UCSD-AML1 (cell line): ENCODE measurements around the gene FAM170B.

Experiments
- DNase-seq: peaks from one replicate; lab custom pipeline; 2025; ENCODE audit not compliant: unreplicated experiment; lab: John Stamatoyannopoulos, UW

The FAM170B gene

DNA sequence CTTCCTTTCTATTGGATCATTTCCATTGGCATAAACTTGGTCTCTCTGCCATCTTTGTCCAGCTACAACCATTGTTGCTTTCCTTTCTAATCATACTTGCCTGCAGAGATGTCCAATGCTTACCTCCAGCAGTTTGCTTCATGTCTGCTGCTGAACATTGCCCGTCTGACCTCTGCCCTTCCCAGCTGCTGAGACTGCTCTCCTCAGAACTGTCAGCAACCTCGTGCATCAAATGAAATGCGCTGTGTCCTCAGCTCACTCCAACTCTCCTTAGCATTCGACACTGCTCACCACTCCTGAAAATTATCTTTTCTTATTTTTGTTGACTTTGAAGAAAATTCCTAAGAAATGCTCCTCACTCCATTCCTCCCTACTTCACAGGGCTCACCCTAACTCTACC, 5.0 kb downstream of the FAM170B start:
- no peak for DNase-seq

DNA sequence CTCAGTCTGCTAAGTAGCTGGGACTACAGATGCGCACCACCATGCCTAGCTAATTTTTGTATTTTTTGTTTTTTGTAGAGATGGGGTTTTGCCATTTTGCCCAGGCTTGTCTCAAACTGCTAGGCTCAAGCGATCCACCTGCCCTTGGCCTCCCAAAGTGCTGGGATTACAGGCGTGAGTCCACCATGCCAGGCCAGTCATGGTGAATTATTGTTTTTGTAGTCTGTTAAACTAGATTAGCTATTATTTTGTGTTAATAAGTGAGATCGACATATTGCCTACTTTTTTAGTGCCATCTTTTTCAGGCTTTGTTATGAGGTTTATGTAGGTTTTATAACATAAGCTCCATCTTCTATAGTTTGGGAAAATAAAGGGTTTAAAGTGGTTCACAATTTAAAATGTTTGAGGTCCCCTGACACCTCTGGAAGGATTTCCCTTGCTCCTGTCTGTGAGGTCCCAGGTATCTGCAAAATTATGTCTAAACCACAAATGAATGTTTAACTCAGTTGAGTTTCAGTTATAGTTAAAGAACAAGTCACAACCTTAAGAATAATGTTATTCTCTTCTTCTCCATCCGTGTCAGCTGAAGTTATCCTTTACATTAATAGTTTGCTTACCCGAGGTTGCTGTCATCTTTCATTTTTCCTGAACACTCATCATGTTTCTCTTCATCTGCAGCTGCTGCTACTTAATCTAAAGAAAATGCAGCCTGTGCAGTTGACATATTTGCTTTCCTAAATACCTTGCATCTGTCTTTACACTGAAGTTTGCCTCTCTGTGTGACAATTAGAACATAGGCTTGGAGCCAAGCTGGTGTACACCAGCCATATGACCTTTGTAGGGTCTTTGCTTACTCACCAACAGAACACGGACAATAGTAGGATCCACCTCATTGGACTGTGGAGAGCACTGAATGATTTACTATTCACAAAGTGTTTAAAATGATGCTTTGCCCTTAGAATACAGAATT, 9.6 kb downstream of the FAM170B start:
- no peak for DNase-seq

DNA sequence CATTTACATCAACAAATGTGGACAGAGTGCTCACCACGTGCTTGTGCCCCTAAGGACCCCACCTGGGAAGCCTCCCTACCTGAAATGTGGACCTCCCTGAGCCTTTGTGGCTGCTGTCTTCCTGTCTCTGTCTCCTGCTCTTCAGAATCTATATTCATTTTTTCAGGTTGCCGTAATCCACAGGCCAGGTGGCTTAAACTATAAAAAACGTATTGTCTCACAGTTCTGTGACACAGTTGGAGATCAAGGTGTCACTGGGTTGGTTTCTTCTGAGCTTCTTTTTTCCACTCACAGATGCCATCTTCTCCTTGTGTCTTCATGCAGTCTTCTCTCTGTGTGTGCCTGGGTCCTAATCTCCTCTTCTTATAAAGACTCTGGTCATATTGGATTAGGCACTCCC, 12.9 kb downstream of the FAM170B start:
- DNase-seq, result no peak

DNA sequence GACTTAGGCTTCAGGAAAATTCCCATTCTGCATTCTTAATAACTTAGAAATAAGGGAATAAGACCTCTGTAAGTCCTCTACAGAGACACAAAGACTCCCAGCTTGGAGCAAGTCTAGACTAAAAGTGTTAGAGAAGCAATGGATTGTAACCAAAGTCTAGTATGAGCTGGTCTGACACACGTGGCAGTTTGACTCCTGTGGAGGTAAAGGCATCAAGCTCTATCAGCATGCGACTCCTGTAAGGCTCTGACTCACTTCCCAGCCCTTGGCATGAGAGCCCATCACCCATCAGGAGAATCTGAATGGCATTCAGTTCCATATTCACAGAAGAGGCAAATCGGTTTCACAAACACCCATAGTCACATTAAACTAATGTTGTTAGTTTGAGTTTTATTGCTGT, 14.1 kb downstream of the FAM170B start:
- no peak for DNase-seq

DNA sequence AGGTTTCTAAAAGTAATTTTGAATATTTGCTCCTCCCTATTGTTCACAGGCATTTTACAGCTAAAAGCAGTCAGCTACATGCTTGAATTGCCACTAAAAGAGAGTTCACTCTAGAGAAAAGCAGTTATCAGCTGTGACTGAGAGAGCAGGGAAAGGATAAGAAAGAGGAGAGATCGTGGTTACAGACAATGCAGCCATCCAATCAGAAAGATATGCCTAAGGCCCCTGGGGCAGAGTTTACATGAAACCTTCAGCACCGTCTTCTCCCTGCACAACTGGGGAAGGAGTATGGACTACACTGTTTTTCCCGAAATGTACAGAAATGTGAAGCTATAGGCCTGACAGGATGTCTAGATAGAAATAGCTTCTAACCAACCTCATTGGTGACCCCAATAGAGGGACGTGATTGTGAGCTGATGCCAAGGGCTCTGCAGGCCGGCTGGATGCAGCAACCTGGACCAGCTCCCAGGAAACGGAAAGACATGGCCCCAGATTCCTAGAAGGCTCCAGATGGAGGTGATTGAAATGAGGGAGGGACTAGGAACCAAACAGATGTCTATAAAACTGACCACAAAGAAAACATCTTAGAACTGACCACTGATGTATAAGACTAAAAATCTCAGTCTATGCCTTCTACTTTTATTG, 15.3 kb downstream of the FAM170B start:
- DNase-seq, result no peak

DNA sequence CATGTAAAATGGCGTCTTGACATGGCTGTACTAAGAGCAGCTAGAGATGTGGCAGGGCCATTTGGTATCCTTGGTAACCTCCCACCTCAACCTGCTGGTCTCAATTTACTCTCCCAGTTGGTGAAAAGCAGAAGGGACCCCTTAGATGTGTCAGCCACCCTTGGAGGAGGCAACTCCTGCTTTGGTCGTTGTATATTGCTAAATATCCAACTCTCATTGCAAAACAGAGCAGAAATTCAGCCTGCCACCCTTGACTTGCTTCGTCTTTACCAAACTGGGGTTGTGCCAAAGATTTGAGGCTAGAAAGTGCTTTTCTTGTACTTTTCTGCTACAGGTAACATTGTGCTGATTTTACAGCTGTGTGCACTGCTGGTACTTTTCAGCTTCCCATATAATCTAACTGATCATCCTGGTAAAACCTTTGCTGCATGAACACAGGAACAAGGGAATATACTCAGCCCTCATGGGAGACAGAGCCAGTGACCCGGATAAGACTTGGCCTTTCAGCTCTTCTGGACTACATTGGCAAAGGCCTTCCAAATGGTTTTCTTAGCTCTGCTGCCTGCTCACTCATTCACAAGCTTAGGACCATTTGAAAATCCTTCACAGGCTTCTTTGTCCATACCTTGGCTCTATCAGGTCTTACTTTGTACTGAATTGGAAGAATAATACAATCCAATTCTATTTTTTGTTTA, 16.3 kb downstream of the FAM170B start:
- DNase-seq, result no peak

DNA sequence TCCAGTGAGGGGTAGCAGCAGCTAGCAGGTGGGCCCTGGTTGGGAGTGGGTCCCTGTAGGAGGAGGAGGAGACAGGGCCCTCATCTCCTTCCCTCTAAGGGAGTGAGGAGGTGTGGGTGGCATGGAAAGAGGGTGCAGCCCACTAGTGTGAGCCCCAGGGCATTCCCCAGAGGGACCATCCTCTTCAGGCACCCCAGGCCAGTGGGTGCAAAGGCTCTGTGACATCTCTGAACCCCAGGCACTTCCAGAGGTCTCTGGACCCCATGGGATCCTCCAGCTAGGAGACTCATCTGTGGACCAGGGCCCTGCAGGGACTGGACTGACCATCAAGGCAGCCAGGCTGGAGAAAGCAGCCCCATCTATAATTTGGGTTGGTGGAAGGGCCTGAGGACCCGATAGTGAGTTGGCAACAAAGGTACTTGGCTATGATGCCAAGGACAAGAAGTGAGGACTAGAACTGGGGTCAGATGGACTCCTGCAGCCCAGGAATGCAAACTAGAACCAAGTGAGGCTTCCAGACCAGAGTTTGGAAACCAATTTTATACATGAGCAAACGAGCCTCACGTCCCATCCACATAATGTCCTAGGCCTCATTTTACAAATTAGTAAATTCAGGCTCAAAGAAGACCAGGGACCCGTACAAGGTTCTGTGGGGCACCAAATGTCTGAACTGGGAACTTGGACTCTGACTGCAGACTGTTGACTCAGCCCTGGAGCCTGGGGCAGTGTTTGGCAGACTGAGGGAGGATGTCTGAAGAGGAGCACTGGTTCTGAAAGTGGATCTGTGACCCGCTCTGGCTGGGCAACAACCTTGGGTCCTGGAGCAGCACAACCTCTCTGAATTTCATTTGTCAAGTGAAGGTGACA, 17.1 kb downstream of the FAM170B start:
- DNase-seq, result no peak

DNA sequence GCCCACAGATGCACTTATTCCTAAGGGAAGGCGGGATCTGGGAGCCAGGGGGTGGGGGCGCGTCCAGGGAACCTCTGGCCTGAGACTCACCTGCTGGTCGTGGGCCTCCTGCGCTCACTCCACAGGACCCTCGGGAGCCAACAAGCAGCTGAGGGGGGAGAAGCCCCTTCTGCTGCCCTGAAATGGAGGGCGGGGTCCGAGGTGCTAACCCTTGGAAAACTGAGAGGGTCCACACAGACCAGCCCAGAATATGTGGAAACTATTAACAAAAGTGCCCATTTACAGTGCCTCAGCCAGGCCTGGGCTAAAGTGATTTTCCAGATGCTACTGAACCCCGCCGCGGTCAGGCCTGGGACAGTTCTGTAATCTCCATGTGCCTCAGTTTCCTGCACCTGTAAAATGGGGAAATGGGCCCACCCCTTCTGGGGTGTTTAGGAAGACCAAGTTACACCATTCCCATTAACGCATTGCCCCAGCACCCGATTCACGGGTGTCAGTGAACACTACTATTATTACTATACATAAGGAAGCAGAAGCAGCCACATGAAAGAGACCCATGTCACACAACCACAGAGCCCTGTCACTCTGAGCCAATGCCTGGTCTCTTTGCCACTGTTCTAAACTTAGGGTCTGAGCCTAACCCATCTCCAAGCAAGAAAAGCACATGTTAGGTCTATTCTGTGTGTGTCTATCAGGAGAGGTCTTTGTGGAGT, 17.9 kb downstream of the FAM170B start:
- DNase-seq, result no peak

DNA sequence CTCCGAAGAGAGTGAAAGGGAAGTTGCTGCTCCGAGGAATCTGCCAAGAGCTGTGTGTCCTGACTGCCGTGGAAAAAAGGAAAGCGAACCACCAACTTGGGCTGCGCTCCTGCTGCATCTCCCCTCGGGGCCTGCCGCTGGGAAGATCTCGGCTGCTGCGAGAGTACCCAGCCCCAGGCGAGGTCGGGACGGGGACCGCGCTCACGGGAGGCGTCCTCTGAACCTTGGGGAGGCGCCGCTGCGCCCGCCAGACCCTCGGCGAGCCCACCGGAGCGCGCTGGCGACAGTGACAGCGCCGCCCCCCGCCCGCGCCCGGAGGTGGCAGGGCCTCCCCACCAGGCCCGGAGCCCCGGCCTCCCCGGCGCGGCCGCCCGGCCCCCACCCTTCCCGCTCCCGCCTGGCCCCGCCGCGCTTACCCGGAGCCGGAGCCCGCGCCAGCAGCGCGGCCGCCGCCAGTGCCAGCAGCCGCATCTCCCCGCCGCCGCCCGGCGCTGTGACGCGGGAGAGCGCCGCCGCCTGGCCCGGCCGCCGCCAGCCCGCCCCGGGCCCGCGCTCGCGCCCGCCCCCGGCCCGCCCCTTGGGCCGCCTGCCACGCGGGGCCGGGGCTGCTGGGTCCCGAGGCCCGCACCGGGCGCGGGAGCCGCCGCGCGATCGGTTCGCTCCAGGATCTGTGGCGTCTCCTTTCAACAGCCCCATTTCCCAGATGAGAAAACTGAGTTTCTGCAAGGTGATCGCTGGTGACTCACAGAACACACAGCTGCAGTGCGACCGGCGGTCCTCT, 18.6 kb downstream of the FAM170B start, which contains the start of gene VSTM4:
Gene VSTM4, minus strand, starts transcription at position 508 of the 781 bp plus-strand sequence. Its CDS starts 37 bp downstream, at position 471.
- no peak for DNase-seq

DNA sequence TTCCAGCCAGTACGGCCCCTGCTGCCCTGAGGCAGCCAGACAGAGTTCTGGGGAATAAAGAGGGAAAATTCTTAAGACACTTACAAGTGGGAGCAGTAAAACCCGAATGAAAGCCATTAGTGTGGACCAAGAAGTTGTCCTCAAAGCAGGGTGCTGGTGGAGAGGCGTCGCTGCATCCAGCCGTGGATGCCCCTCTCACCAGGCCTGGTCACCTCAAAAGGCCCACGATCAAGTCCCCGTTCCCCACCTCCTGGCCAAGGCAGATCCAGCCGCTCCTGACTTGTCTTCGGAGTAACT, 19.2 kb downstream of the FAM170B start:
- no peak for DNase-seq

DNA sequence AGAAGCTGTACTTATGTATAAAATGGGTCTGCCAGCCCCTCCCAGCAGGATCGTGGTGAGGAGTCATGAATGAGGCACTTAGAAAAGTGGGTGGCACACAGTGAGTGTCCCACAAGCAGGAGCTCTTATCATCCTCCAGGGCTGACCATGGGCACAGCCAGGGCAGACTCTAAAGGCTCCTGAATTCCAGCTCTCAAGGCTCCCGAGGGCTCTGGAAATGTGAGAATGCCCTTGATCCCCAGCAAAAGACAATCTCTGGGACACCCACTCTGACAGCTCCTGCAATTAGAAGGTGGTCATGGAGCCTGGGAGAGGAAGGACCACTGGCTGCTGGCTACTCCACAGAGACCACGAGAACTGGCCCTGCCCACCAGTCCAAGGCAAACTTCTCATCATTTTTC, 20.1 kb downstream of the FAM170B start:
- no peak for DNase-seq

DNA sequence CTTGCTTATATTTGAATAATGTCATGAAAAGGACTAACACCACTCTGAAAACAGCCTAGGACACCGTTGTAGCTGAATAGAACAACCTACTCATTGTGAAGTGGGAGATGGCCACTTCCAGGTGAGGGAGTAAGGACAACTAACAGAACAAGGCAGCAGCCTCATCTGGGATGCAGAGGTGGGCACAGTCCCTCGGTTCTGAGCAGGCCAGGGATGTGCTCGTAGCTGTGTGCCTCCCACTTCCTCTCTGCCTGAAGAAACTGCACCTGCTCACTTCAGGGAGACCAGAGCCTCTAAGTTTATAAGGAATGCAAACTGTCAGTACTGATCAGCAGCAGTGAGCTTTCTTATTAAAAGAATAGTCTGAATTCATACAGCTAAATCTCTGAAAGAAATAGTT, 21.0 kb downstream of the FAM170B start:
- DNase-seq, result no peak

DNA sequence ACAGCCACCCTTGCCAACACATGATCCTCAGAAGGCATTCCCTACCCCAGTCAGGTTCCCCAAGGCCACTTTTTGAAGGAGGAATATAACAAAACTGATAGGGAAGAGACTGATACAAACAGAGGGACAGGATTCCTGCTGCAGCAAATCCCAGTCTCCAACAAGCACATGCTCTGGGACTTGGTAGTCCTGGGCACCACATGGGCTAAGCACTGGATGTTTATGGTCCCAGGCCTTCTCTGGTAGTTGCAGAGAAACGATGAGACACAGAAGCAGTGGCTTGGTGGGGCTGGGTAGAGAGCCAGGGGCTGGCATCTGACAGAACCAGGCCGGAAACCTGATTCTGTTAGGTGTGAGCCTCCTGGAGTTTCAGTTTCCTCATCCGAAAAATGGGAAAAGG, 21.7 kb downstream of the FAM170B start:
- DNase-seq, result no peak

DNA sequence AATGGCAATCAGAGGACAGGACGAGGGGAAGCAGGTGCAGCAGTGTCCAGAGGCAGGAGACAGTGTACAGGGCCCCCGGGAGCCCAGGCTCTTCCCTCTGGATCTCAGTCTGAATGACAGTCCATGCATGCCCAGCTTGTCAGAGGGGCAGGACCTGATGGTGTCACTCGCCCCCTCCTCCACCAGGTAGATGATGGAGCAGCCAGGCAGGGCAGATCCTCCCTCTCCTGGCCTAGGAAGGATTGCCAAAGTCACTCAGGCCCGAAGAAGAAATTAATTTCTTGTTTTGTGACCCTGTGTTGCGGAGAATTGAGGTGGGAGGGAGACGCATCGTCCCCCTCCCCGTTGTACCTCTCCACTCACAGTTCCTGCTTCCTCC, 22.5 kb downstream of the FAM170B start:
- no peak for DNase-seq

DNA sequence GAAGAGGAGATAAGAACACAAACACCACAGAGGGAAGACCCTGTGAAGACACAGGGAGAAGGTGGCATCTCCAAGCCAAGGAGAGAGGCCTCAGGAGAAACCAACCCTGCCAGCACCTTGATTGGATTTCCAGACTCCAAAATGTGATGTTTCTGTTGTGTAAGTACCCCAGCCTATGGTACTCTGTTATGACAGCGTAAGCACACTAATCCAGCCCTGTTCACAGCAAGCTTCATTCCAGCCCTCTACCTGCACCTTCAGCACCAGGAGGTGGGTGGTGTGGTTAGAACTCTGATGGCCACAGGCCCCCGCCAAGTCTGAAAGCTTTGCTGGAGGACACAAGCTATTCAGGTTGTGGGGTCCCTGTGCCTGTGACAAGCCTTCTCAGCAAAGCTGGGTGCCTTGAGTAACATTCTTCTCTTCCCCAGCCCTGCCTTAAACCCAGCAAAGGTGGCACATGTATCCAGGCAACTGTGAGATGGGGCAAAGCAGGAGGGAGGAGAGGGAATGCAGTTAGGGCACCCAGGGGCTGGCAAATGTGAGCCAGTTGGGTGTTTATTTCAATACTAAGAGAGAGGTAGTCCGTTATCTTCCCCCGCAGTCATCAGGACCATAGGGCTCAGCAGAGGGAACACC, 23.0 kb downstream of the FAM170B start:
- no peak for DNase-seq

DNA sequence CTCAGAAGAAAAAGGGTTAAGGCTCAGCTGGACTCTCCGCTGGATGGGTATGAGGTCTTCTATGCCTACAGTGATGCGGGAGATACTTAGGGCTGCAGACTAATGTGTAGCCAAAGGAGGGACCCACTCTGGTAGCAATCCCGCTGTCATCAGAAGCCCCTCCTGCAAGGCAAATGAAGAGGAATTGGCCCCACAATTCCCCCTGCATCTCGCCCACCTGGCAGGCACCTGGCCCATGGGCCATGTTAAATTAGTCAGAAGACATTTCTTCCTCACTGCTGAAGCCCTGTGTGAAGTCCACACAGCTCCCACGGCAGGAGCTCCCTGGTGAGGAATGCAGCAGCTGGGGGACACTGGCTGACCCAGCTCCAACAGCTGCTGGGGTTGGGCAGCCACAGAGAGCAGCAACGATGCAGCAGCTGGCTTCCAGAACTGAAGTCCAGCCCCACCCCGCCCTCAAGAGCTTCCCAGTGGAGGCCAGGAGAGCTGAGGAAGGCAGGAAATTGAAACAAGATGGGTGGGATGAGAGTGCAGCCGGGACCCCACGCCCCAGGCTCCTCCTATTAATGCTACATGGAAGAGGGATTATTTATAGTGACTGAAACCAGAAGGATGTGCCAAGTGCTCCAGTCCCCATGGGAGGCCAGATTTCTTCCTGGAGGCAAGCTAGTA, 24.0 kb downstream of the FAM170B start:
- DNase-seq, result no peak

DNA sequence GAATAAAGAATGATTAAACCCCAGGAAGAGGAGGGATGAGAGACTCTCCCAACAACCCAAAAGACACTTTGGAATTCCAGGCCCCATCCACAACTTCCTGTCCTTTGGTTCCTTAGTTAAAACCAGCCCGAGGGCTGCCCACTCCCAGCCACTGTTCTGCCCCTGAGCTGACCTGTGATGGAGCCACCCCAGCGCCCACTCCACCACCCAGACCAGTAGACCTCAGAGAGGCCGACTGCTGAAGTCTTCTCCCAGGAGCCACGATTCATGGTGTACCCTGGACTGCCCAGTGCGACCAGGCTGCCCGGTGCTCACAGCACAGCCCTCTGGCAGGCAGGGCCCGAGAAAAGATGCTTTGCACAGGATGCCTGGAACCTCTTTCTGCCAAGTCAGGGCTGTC, 25.2 kb downstream of the FAM170B start:
- DNase-seq, result no peak

DNA sequence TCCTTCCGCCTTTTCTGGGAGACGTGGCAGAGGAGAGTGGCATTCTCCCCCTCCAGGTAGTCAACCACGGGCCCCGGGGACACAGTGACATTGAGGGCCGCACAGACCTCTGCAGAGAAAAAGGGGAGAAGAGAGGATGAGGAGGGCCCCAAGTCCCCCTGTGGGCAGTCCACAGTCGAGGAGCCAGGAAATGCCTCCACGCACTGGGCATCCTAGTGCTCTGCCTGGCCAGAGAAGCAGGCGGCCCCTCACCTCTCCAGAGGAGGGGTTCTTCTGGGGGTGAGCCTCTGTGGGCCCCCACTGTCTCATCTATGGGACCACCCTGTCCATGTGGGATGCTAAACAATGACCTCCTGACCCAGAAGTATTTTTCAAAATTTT, 25.9 kb downstream of the FAM170B start:
- DNase-seq, result no peak
